Renal pelvis (tissue), 12 donors: ENCODE data around the gene GRPEL2. TPM values are rescaled to one million over a fixed set of nuclear protein-coding genes. Genes with fewer than 3 reads are reported as not detected.

Experiments
- DNase-seq: peaks from one replicate; pipeline ENCODE4 v3.0.0-alpha.2; 2013
- long read RNA-seq, 16 experiments: transcript quantifications; one replicate each; lab custom pipeline, GENCODE V29; 2026
- polyA plus RNA-seq, 3 donors: library from polyadenylated mRNA; unstranded; fragments of 120-200 nt; gene quantifications; one replicate each; pipeline ENCODE4 v1.2.1, GENCODE V29; 2013; ENCODE audit not compliant: insufficient read length in 3 of 3

GRPEL2 gene
- polyA plus RNA-seq, result 10 to 100 TPM; 15.3 to 20.9 (median 19.5) TPM
- long read RNA-seq, donor 1, full-length matches to known transcripts, result 1 of 1 reads
- long read RNA-seq, donor 1, partial matches to known transcripts, result 0 of 1 reads
- long read RNA-seq, donor 1, other reads (novel, unspliced or antisense), result 0 of 1 reads
- long read RNA-seq, donor 2, full-length matches to known transcripts, result 4 of 4 reads
- long read RNA-seq, donor 2, partial matches to known transcripts, result 0 of 4 reads
- long read RNA-seq, donor 2, other reads (novel, unspliced or antisense), result 0 of 4 reads
- long read RNA-seq, donor 3, full-length matches to known transcripts, result 2 of 2 reads
- long read RNA-seq, donor 3, partial matches to known transcripts, result 0 of 2 reads
- long read RNA-seq, donor 3, other reads (novel, unspliced or antisense), result 0 of 2 reads
- long read RNA-seq, donor 4, full-length matches to known transcripts, result 1 of 1 reads
- long read RNA-seq, donor 4, partial matches to known transcripts, result 0 of 1 reads
- long read RNA-seq, donor 4, other reads (novel, unspliced or antisense), result 0 of 1 reads
- long read RNA-seq, donor 5, full-length matches to known transcripts, result 2 of 2 reads
- long read RNA-seq, donor 5, partial matches to known transcripts, result 0 of 2 reads
- long read RNA-seq, donor 5, other reads (novel, unspliced or antisense), result 0 of 2 reads
- long read RNA-seq, donor 6, full-length matches to known transcripts, result 2 of 2 reads
- long read RNA-seq, donor 6, partial matches to known transcripts, result 0 of 2 reads
- long read RNA-seq, donor 6, other reads (novel, unspliced or antisense), result 0 of 2 reads
- long read RNA-seq, donor 7, full-length matches to known transcripts, result 6 of 6 reads
- long read RNA-seq, donor 7, partial matches to known transcripts, result 0 of 6 reads
- long read RNA-seq, donor 7, other reads (novel, unspliced or antisense), result 0 of 6 reads
- long read RNA-seq, donor 8, full-length matches to known transcripts, result 2 of 2 reads
- long read RNA-seq, donor 8, partial matches to known transcripts, result 0 of 2 reads
- long read RNA-seq, donor 8, other reads (novel, unspliced or antisense), result 0 of 2 reads
- long read RNA-seq, donor 9, full-length matches to known transcripts, result 4 of 4 reads
- long read RNA-seq, donor 9, partial matches to known transcripts, result 0 of 4 reads
- long read RNA-seq, donor 9, other reads (novel, unspliced or antisense), result 0 of 4 reads
- long read RNA-seq, donor 10, full-length matches to known transcripts, result 6 of 6 reads
- long read RNA-seq, donor 10, partial matches to known transcripts, result 0 of 6 reads
- long read RNA-seq, donor 10, other reads (novel, unspliced or antisense), result 0 of 6 reads
- long read RNA-seq, donor 11, full-length matches to known transcripts, result 2 of 2 reads
- long read RNA-seq, donor 11, partial matches to known transcripts, result 0 of 2 reads
- long read RNA-seq, donor 11, other reads (novel, unspliced or antisense), result 0 of 2 reads
- long read RNA-seq, donor 12, full-length matches to known transcripts, result 6 of 6 reads
- long read RNA-seq, donor 12, partial matches to known transcripts, result 0 of 6 reads
- long read RNA-seq, donor 12, other reads (novel, unspliced or antisense), result 0 of 6 reads
- long read RNA-seq, donor 13, full-length matches to known transcripts, result 2 of 2 reads
- long read RNA-seq, donor 13, partial matches to known transcripts, result 0 of 2 reads
- long read RNA-seq, donor 13, other reads (novel, unspliced or antisense), result 0 of 2 reads
- long read RNA-seq, donor 14, full-length matches to known transcripts, result 7 of 7 reads
- long read RNA-seq, donor 14, partial matches to known transcripts, result 0 of 7 reads
- long read RNA-seq, donor 14, other reads (novel, unspliced or antisense), result 0 of 7 reads
- long read RNA-seq, donor 15, full-length matches to known transcripts, result 3 of 3 reads
- long read RNA-seq, donor 15, partial matches to known transcripts, result 0 of 3 reads
- long read RNA-seq, donor 15, other reads (novel, unspliced or antisense), result 0 of 3 reads
- long read RNA-seq, donor 16, full-length matches to known transcripts, result 7 of 7 reads
- long read RNA-seq, donor 16, partial matches to known transcripts, result 0 of 7 reads
- long read RNA-seq, donor 16, other reads (novel, unspliced or antisense), result 0 of 7 reads

- DNase-seq, result peak; percentile 97
Measured at GRCh38 chr5:149345147-149345891, at the start of gene GRPEL2. Gene GRPEL2, plus strand, starts transcription at chr5:149345499. Its CDS starts 41 bp downstream, at chr5:149345540.

- no peak for DNase-seq
Measured at GRCh38 chr5:149297340-149298025, 47.8 kb upstream of the GRPEL2 start.

GRCh38 chr5:149298163-149298562 is 47.1 kb upstream of the GRPEL2 start:
- no peak for DNase-seq

- DNase-seq, result no peak
Measured at GRCh38 chr5:149298842-149299404, 46.4 kb upstream of the GRPEL2 start.

- no peak for DNase-seq
Measured at GRCh38 chr5:149299451-149300054, 45.7 kb upstream of the GRPEL2 start.

- DNase-seq, result no peak
Measured at GRCh38 chr5:149300441-149300840, 44.9 kb upstream of the GRPEL2 start.

- no peak for DNase-seq
Measured at GRCh38 chr5:149301049-149301743, 44.1 kb upstream of the GRPEL2 start.

- no peak for DNase-seq
Measured at GRCh38 chr5:149301744-149302380, 43.4 kb upstream of the GRPEL2 start.

GRCh38 chr5:149302641-149303040 is 42.7 kb upstream of the GRPEL2 start:
- no peak for DNase-seq

- DNase-seq, result no peak
Measured at GRCh38 chr5:149303210-149303609, 42.1 kb upstream of the GRPEL2 start.

GRCh38 chr5:149304195-149305078 is 40.9 kb upstream of the GRPEL2 start:
- DNase-seq, result no peak

GRCh38 chr5:149309354-149309753 is 35.9 kb upstream of the GRPEL2 start:
- no peak for DNase-seq

- DNase-seq, result no peak
Measured at GRCh38 chr5:149310488-149310887, 34.8 kb upstream of the GRPEL2 start.

GRCh38 chr5:149310947-149311658 is 34.2 kb upstream of the GRPEL2 start:
- peak; percentile 68 for DNase-seq
